SW 1271 (cell line): Measurements from ENCODE around the gene STT3A.

Experiments used
- DNase-seq, 2 experiments: peaks; one replicate each; lab custom pipeline; 2025; lab: John Stamatoyannopoulos, UW

The STT3A gene

GRCh38 chr11:125588505-125588904, 4.1 kb upstream of the STT3A start:
- DNase-seq = no peak

GRCh38 chr11:125591649-125592304, 875 bp upstream of the STT3A start:
- no peak for DNase-seq

GRCh38 chr11:125593114-125593820, 615 bp downstream of the STT3A start:
- peak; percentile 24 to 48 for DNase-seq

- DNase-seq = no peak
Measured at GRCh38 chr11:125594958-125595357, 2.3 kb downstream of the STT3A start.

GRCh38 chr11:125600663-125601062, 8.0 kb downstream of the STT3A start:
- no peak for DNase-seq

GRCh38 chr11:125603207-125603606, 10.6 kb downstream of the STT3A start:
- DNase-seq = no peak

- DNase-seq = no peak
Measured at GRCh38 chr11:125605417-125605816, 12.8 kb downstream of the STT3A start.

GRCh38 chr11:125609545-125609944, 16.9 kb downstream of the STT3A start:
- DNase-seq = no peak

GRCh38 chr11:125618383-125618782, 25.7 kb downstream of the STT3A start:
- DNase-seq = no peak

GRCh38 chr11:125621995-125622394, 29.3 kb downstream of the STT3A start:
- DNase-seq = peak in 1 of 2 experiments; percentile 48

GRCh38 chr11:125623064-125623463, 30.4 kb downstream of the STT3A start:
- no peak for DNase-seq

- DNase-seq = no peak
Measured at GRCh38 chr11:125624756-125625213, 32.1 kb downstream of the STT3A start, which contains the start of gene CHEK1. Gene CHEK1, plus strand, starts transcription at chr11:125625163. Its CDS starts 1,606 bp downstream, at chr11:125626769.

- peak; percentile 23 to 49 for DNase-seq
Measured at GRCh38 chr11:125625225-125625629, 32.6 kb downstream of the STT3A start.

- DNase-seq = peak; percentile 96 to 99
Measured at GRCh38 chr11:125625630-125626287, 33.1 kb downstream of the STT3A start.

GRCh38 chr11:125626288-125626950, 33.8 kb downstream of the STT3A start:
- peak; percentile 99 for DNase-seq

GRCh38 chr11:125627236-125627910, 34.7 kb downstream of the STT3A start:
- DNase-seq = no peak

- no peak for DNase-seq
Measured at GRCh38 chr11:125637840-125638239, 45.2 kb downstream of the STT3A start.

- DNase-seq = no peak
Measured at GRCh38 chr11:125638315-125638714, 45.7 kb downstream of the STT3A start.

GRCh38 chr11:125645871-125646270, 53.2 kb downstream of the STT3A start:
- DNase-seq = no peak

- DNase-seq = no peak
Measured at GRCh38 chr11:125649465-125650166, 57.0 kb downstream of the STT3A start.

GRCh38 chr11:125662689-125663088, 70.0 kb downstream of the STT3A start:
- no peak for DNase-seq
